AG10803 (cell line): ENCODE results near the gene TDRD10.

Source experiments
- DNase-seq: peaks from one replicate; pipeline ENCODE4 v3.0.0; 2010; ENCODE audit warnings: low read depth
- H3K4me3 ChIP-seq: 2 replicates; pipeline ENCODE4 v1.5.1; 2011; ENCODE audit warnings: mild to moderate bottlenecking, low read length, control low read depth
- TF ChIP-seq, protein P1 (sequence below): conservative IDR thresholded peaks from 2 replicates; pipeline ENCODE4 v1.5.1; 2011; ENCODE audit warnings: mild to moderate bottlenecking, low read length, control low read depth, inconsistent platforms

TDRD10 gene

DNA sequence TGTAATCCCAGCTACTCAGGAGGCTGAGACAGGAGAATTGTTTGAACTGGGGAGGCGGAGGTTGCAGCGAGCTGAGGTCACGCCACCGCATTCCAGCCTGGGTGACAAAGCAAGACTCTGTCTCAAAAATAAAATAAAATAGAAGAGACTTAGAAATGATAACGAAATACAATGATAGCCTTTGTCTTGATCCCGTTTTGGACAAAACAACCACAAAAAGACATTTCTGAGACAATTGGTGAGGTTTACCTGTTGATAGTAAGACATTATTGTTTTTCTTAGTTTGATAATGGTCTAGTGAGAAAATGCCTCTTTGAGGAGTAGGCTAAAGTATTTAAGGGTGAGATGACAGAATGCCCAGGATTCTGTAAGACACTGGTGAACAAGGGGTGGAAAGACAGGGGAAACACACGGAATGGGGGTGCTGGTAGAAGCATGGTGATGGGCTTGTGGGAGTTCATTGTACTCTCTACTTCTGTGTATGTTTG lies 12.1 kb downstream of the TDRD10 start:
- H3K4me3 ChIP-seq: no peak overlapping the region
- DNase-seq: no peak
- TF ChIP-seq, protein P1, sequence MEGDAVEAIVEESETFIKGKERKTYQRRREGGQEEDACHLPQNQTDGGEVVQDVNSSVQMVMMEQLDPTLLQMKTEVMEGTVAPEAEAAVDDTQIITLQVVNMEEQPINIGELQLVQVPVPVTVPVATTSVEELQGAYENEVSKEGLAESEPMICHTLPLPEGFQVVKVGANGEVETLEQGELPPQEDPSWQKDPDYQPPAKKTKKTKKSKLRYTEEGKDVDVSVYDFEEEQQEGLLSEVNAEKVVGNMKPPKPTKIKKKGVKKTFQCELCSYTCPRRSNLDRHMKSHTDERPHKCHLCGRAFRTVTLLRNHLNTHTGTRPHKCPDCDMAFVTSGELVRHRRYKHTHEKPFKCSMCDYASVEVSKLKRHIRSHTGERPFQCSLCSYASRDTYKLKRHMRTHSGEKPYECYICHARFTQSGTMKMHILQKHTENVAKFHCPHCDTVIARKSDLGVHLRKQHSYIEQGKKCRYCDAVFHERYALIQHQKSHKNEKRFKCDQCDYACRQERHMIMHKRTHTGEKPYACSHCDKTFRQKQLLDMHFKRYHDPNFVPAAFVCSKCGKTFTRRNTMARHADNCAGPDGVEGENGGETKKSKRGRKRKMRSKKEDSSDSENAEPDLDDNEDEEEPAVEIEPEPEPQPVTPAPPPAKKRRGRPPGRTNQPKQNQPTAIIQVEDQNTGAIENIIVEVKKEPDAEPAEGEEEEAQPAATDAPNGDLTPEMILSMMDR: no peak

DNA sequence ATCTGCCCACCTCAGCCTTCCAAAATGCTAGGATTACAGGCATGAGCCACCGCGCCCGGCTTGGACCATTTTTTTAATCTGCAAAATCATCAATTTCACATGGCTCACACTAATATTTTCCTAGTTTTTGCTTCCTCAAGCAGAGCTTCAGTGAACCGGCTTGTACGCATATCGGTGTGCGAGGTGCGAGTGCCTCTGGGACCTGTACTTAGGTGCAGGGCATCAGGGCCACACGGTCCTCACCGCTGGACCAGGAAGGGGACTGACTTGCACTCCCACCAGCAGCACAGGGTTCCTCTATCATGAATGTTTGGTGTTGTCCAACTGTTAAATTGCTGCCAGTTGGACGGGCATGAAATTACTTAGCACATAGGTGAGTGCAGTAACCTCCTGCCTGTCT lies 15.6 kb downstream of the TDRD10 start:
- TF ChIP-seq, protein P1: no peak
- no peak overlapping the region for H3K4me3 ChIP-seq
- DNase-seq: no peak

DNA sequence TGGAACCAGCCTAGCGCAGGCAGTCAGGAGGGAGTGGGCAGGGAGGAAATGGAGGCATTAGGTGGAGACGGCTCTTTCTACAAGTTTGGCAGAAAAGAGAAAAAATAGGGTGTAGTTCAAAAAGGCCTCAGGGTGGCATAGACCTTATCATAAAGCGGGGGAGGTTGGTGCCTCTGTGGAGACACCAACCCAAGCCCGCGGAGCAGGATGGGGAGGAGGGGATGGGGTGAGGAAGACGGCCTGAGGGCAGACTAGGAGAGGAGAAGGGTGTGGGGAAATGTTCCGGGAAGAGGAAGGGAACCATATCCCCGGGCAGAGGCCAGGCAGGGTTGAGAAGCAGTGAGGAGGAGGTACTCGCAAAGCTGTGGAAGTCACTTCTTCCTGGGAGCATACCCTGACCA lies 17.6 kb downstream of the TDRD10 start:
- TF ChIP-seq, protein P1: no peak
- H3K4me3 ChIP-seq: no peak overlapping the region
- DNase-seq: no peak

DNA sequence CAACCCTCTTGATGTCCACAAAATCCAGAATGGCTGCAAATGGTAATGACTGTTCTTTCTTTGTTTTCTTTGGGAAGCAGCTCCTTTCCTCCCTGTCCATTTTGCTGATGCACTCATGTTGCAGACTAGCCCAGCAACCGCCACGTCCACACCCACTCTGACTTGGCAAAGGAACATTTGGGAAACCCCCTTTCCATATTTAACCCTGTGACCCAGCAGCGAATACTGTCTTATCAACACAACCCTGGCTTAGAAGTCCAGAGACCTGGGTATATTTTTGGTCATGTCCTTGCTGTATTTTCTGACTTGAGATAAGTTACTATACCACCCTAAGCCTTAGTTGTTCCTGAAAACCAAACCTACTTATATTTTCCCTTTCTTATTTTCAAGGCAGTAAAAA lies 18.3 kb downstream of the TDRD10 start:
- no peak for DNase-seq
- H3K4me3 ChIP-seq: no peak overlapping the region
- TF ChIP-seq, protein P1: no peak

DNA sequence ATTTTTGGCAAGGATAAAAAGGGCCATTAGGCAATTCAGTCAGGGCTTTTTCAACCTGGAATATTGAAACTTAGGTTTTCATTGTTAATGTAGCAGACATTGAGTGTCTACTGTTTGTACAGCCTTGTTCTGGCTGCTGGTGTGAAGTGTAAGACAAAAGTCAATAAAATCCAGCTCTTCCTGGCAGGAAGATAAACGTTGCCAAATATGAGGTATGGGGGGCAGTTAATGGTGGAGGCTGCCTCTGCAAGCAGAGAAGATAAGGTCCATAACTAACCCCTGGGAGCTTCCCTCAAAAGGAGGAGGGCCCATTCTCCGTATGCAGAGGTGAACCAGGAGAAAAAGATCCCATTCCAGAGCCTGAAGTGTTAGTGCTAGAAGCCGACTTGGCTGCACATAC lies 19.7 kb downstream of the TDRD10 start:
- H3K4me3 ChIP-seq: no peak overlapping the region
- DNase-seq: no peak
- TF ChIP-seq, protein P1: no peak

DNA sequence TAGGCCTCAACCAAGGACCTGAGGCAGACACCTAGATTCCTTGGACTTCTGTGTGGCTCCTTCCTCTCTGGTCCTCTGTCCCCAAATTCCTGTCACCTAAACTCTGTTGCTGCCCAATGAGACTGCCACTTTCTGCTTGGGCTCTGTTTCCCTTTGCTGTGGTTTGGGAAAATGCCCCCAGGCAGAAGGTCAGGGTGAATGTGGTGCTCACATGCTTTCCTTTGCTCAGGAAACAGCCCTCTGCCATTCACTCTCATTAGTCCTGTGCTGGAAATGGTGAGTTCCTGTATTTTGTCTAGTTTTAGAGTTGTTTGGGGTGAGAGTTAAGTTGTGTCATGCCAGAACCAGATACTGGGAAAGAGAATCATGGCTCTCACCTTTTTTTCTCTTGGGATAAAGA lies 22.9 kb downstream of the TDRD10 start:
- no peak for DNase-seq
- no peak overlapping the region for H3K4me3 ChIP-seq
- TF ChIP-seq, protein P1: no peak

DNA sequence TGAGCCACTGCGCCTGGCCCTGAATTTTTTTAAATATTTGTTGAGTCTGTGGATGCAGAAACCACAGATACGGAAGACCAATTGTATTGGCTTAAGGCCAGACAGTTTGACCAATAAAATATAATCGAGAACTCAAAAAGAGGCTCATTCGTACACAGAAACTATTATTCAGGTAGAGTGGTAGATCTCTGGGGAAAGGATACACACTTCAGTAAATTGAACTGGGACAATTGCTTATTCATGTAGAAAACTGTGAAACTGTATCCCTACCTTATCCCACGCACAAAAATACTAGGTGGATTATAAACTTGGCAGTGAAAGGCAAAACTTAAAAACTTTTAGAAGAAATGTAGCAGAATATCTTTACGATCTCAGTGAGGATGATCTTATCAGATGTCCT lies 25.2 kb downstream of the TDRD10 start:
- TF ChIP-seq, protein P1: no peak
- no peak overlapping the region for H3K4me3 ChIP-seq
- DNase-seq: no peak
